NCI-H187 (cell line): ENCODE results near the gene UQCC2.

ENCODE experiments used
- DNase-seq, 2 experiments: peaks; one replicate each; lab custom pipeline; 2025; lab: John Stamatoyannopoulos, UW

Gene UQCC2

GRCh38 chr6:33744001-33744848 is 32.7 kb upstream of the UQCC2 start:
- DNase-seq, result peak; percentile 92

- DNase-seq, result peak in 1 of 2 experiments; percentile 52
These were observed 31.3 kb upstream of the UQCC2 start for GRCh38 chr6:33742837-33743236.

- peak in 1 of 2 experiments; percentile 29 for DNase-seq
These were observed 30.6 kb upstream of the UQCC2 start for GRCh38 chr6:33742092-33742491.

- no peak for DNase-seq
These were observed 29.3 kb upstream of the UQCC2 start for GRCh38 chr6:33740794-33741193.

DNA sequence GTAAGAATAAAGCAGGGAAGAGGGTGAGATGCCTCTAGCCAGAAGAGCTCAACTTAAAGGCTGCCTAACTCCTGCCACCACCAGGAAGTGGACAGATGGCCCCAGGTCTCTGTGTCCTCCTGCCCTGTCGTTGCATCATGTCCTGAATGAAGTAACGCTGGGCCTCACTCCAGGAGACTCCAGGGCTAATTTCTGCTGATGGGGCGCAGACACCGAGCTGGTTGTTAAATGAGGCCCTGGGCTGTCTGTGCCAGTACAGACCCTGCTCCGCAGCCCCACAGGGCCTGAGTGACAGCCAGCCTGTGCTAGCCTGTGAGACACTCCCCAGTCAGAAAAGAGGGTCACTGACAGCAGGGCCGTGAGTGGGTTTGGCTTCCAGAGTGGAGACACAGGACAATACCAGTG is 28.7 kb upstream of the UQCC2 start:
- DNase-seq, result no peak

DNA sequence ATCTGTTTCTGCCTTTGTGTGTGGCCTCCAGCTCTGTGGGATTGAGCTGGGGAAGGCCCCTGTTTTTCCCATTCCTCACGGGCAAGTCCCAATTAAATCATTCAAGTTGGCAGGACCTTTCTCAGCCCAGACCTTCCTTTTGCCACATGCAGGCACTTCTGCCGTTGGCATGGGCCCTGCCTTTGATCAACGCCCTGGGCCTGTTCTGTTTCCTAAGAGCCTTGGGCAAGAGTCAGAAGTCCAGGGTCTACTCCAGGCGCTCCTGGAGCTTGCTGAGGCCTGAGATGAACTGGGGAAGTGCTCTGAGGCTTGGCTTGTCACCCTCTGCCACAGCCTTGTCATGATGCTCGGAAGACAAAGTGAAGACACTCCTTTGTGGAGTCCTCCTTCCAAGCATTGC is 28.1 kb upstream of the UQCC2 start:
- DNase-seq, result no peak

- DNase-seq, result no peak
These were observed 27.4 kb upstream of the UQCC2 start for GRCh38 chr6:33738879-33739278.

- DNase-seq, result no peak
These were observed 26.7 kb upstream of the UQCC2 start for GRCh38 chr6:33738153-33738552.

GRCh38 chr6:33737267-33738026 is 25.9 kb upstream of the UQCC2 start:
- DNase-seq, result no peak

- DNase-seq, result no peak
These were observed 23.7 kb upstream of the UQCC2 start for GRCh38 chr6:33735216-33735615.

DNA sequence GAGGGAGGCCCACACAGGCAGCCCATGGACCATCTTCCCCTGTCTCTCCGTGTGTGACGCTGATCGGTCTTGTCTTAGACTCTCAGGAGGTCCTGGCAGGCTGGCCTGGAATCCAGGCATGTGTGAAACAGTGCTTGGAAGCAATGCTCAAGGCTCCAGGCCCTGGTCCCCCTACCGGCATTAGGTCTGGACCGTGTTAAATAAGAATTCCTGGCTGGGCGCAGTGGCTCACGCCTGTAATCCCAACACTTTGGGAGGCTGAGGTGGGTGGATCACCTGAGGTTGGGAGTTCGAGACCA is 22.2 kb upstream of the UQCC2 start:
- no peak for DNase-seq

DNA sequence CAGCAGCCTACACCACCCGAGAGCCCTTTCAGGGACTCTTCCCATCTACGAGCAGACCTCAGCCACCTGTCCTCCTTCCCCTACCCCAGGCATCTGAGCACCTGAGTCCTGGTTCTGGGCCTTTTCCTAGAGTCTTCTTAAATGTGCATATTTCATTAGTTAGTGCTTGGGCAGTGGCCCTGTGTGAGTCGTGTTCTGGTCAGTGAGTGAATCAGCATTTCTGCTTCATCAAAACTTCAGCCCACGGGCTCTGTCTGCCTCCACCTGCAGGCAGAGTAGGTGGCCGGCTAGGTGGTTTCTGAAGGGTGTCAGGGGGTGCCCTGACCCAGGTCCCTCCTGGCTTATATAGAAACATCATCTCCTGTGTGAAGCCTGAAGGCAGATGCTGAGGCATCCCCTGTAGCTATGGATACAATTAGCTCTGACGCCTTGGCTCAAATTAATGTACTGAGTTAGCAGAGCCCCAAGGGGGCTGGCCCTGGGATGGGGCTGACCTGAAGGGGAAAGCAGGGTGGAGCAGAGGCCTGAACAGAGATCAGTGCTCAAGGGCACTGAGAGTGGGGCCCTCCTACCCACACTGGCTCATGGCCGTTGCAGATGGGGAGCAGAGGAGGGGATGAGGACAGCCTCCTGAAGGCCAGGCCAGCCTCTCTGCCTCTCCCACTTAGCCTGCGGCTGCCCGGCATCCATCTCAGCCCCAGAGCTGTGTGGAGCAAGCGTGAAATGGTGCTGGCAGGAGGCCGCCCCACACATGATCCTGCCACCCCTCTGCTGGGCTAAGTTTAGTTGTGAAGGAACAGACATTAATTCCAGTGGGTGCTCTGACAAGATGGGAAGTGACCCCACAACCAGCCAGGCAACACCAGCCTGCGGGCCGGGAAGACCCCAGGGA is 21.6 kb upstream of the UQCC2 start:
- no peak for DNase-seq

GRCh38 chr6:33732385-33732784 is 20.9 kb upstream of the UQCC2 start:
- DNase-seq, result no peak

DNA sequence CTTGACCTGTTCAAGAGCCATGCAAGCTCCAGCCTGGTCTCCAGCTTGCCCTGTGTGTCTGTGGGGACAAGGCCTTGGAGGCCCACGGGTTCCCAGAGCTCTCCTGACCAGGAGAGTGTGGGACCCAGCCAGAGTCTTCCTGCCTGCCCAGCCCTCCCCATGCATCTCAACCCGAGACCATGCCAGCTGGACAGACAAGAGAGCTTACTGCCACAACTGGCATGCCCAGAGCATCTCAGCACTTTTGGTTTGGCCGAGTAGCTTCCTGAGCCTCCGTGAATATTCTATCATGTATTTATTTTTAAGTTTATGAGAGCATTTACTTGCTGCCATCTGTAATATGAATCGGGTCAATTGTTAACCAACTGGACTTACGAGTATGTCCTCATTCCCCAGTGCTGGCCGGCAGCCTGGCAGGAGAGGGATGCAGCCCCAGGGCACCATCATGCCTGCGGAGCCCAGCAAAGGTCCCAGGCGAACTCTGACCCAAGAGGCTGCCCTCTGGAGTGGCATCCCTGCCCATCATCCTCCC is 20.3 kb upstream of the UQCC2 start:
- no peak for DNase-seq

DNA sequence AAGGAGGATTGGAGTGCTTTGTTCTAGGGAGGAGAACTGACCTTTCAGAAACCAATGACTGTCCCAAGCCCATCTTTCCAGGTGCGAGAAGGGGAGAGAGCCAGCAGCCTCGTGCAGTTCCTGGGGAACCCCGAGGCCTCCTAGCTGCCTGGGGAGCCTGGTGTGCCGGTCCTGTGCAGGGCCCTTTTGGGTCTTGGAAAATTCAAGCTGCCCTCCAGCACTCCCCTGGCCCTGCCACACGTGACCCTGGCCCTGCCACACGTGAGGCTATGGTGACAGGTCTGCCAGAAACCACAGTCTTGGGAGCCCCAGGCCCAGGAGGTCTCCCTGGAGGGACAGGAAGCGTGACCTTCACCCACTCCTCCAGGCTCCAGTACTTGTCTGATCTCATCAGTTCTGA is 19.5 kb upstream of the UQCC2 start:
- no peak for DNase-seq

- no peak for DNase-seq
These were observed 19.1 kb upstream of the UQCC2 start for GRCh38 chr6:33730611-33731010.

- DNase-seq, result no peak
These were observed 17.6 kb upstream of the UQCC2 start for GRCh38 chr6:33729059-33729458.

DNA sequence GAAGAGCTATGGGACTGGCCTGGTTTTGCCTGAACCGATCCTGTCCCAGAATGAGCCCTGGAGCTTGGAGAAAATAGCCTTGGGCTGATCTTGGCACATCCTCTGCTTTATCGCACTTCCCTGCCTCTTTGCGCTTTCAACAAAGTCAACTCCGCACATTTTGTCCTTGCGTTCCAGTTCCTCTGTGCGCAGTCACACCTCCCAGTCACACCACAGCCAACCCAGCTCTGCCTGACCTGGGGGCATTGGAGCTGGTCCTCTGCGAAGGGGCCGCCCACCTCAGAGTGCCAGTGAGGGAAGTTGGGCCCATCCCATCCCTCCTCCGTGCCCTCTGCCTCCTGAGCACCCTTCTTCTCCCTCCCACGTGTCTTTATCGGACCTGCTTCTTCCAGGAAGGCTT is 16.9 kb upstream of the UQCC2 start:
- no peak for DNase-seq

DNA sequence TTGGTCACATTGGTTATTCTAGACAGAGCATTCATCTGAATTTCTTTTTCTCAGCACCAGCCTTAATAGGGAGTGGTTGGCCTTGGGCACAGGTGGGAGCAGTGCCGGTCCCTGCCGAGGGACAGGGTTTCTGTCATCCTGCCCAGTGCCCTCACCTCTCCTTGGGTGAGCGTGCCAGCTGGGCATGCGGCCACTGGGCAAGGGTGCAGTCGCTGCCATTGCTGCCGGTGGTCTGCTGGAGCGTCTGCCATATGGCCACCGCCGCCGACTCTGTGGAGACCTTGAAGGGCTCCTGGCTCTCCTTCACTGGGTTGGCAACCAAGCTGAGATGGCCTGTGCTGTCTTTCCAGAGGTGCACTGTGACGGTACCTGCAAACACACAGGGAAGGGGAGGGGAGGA is 16.4 kb upstream of the UQCC2 start:
- DNase-seq, result no peak

DNA sequence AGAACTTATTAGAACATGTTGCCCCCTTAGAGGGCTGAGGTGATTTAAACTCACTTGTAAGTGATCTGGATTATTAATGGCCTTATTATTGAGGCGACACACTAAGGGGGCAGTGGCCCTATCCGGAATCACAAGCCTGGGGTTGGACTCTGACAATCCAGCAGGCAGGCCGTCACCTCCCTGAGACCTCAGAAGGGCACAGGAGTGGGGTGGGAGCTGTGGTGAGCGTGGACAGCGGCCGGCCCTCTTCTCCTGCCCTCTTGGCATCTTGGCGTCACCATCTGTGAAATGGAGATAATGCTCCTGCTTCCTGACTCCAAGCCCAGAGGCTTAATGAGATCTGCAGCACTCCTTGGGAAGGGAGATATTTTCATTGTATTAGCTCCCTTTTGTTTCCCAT is 15.6 kb upstream of the UQCC2 start:
- no peak for DNase-seq

DNA sequence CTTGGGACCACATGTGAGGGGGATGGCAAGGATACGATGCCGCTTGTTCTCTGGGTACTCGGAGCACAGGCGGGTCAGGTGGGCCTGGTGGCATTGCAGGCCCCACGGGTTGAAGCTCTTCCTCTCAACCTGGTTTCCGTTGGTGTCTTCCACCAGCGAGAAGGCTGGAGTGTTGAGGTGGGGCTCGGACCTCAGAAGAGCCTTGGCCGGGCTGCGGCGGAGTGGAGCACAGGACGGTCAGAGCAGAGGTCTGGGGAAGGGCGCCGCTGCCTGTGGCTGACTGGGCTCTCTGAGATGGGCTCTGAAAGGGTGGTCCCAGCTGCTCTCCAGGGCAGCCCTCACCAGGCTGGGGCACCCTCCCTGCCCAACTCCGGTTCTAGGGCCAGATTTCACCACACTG is 15.2 kb upstream of the UQCC2 start:
- DNase-seq, result no peak
